T47D (cell line): ENCODE measurements around the gene ATM.
"Not testable (repeated sequence)": the region's sequence is repeated elsewhere in the genome, so short reads cannot be mapped to it uniquely, and the experiment has no call there.

ENCODE experiments used
- DNase-seq, 2 experiments: peaks; one replicate each; pipeline versions ENCODE4 v3.0.0 to v3.0.0-alpha.2; 2011 to 2012; ENCODE audit warnings: low read depth in 1 of 2, low spot score in 1 of 2
- JUND ChIP-seq: IDR thresholded peaks from 2 replicates; pipeline ENCODE4 v1.6.1; 2012; ENCODE audit warnings: low read depth
- in situ Hi-C: cut with HindIII; loops from 2 replicates; pipeline ENCODE4 v1.10.0; 2016; ENCODE audit warnings: low sequenced_read_pairs, low pct_unique_long_range_greater_than_20kb

Gene ATM

DNA sequence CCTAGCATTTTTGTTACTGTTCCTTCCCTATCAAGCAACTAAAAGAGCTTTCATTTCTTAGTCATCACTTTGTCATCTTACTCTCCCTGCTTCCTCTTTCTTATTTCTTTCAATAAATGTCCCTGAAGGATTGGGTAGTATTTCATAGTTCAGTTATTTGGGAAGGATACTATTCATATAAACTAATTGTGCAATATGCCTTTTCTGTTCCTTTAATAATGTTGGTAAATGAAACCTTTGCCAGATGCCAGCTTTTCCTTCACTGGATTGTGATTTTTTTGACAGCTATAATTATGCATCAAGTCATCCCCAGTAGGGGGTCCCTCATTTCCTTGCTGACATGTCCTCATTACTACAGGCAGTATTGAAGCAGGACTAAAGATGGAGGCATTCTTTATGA, 101.7 kb downstream of the ATM start:
- in situ Hi-C loops: no loop called here
- no peak for DNase-seq
- no peak for TF ChIP-seq JUND

DNA sequence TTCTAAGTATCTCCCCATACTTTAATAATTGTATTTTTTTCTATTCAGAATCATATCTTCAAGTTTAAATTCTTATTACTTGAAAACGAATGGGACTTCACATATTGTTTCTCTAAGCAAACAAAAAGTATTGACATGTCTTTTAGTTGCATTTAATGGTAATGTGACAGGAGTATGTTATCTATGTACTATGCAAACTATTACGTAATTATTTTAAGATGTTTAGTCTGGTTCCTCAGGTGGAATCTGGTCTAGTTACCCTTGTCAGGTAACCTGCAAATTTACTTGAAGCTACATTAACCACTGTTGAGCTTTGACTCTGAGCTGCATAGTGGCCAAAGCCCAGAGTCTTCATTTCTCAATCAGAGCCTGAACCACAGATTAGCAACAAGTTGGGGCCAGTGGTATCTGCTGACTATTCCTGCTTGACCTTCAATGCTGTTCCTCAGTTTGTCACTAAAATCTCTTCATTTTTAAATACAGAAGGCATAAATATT, 110.6 kb downstream of the ATM start:
- in situ Hi-C loops: no loop called here
- TF ChIP-seq JUND: no peak
- no peak for DNase-seq

DNA sequence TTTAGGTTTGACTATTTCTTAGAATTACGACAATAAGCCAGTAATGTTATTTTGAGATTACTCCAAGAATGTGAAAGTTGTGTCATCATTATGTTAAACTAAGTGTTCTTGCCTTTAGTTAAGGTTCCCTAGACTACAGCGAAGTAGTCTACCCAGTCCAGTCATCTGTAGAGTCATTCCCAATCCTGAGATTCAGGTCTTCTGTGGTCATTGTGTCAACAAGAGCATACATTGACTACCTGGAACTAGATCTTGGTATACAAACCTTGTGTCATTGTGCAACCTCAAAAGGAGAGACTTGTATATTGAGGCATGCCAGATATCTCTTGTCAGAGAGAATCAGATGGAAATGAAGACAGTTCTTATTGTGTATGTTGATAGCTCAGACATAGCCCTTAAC, 115.9 kb downstream of the ATM start:
- DNase-seq: peak in 1 of 2 experiments; percentile 55
- no peak for TF ChIP-seq JUND
- in situ Hi-C loops: no loop called here

DNA sequence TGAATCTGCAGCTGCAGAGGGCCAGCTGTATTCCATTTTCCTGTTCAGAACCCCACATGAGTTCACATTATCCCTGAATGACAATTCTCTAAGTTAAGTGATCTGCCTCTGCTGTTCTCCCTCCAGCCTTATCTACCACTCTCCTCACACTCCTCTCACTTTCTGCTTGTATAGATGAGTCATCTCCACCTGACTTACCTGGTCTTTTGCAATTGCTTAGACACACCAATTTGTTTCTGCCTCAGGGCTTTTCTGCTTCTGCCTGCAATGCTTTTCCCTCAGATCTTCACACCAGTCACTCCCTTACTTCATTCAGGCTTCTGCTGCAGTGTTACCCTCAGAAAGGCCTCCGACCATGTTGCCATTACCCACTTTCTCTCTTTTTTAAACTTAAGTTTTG, 118.1 kb downstream of the ATM start:
- in situ Hi-C loops: no loop called here
- peak; percentile 11 to 81 for DNase-seq
- TF ChIP-seq JUND: peak; percentile 66; the same call in 1 of the 2 replicates

DNA sequence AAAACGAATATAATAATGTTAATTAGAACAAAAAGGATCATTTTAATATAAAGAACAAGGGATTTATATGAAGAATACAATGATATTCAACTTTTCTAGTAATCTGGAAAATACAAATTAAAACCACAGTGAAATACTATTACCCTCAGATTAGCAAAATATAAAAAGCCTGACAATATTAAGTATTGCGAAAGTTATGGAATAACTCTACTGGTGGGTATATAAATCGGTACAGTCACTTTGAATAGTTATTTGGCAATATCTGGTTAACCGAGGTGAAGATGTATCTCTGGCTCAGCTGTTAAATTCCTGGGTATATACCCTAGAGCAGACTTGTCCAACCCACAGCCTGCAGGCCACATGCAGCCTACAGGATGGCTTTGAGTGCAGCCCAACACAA, 118.8 kb downstream of the ATM start:
- TF ChIP-seq JUND: no peak
- in situ Hi-C loops: no loop called here
- no peak for DNase-seq

DNA sequence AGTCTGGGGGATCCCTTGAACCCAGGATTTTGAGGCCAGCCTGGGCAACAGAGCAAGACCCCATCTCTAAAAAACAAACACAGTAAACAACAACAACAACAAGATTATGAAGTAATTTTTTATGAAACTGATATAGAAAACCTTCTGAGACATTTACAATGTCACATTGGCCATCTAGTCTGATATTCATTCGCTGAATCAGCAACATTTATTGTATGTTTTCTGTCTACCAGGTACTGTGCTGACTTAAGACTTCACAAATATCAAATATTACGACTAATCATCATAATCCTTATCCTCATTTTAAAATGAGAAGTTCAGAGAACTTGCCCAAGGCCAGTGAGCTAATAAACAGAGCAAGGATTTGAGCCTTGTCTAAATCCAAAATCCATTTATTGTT, 120.8 kb downstream of the ATM start:
- in situ Hi-C loops: no loop called here
- DNase-seq: no peak
- TF ChIP-seq JUND: no peak

DNA sequence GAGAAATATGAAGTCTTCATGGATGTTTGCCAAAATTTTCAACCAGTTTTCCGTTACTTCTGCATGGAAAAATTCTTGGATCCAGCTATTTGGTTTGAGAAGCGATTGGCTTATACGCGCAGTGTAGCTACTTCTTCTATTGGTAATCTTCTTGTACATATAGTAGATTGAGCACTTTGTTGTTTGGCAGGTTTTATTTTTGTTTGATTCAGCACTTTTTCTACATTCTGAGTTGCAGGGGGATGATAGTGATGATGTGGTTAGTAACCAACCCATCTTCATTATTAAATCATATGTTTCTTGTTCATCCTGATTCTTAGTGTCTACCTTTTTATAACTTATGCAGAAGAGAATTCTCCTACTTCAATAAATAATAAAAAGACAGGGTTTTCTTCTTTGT, 122.9 kb downstream of the ATM start:
- no peak for DNase-seq
- no peak for TF ChIP-seq JUND
- in situ Hi-C loops: no loop called here

DNA sequence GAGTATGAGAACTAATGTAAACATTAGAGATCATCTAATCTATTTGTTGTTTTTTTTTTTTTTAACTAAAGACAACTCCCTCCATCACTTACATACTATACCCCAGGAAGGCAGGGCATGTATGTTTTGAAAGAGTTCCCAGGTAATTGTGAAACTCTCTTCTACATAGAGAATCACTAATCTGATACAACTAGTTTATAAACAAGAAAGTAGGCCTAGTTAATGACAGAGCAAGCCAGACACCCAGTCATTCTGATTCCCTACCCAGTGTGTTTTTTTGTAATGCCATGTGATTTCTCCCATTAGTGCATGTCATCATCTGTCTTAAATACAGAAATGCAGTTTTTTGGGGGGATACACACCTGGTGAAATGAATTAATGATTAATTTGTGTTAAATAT, 123.6 kb downstream of the ATM start:
- no peak for DNase-seq
- TF ChIP-seq JUND: no peak
- in situ Hi-C loops: no loop called here

DNA sequence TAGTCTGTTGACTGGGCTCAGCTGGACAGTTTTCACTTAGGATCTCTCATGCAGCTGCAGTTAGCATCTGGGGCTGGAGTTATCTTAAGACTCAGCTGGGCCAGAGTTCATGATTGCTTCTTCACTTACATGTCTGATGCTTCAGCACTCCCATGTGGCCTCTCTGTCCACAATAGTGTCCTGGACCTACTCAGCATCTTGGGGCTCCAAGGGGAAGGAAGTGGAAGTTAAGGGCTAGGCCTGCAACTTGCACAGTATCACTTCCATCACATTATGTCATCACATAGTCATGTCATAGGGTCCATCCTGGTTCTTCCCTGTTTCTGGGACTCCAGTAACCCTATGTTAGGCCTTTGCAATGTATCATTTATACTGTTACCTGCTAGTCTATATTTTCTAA, 128.6 kb downstream of the ATM start:
- in situ Hi-C loops: no loop called here
- no peak for TF ChIP-seq JUND
- DNase-seq: no peak

DNA sequence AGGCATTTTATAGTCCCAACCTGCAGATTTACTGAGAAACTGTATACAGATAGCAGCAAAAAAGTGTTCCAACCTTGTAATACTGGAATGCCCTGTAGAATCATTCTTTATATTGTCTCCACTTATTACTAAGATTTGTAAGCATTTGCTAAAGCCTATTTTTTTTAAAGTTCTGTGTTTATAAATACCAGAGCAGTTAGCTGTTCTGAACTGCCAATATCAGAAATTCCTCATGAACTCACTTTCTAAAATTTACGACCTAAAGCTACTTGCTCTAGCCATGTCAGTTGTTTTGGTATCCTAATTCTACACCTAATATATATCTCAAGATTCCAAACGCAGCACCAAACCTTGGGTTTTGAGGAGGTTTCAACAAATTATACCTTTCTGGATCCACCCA, 141.3 kb downstream of the ATM start:
- TF ChIP-seq JUND: no peak

DNA sequence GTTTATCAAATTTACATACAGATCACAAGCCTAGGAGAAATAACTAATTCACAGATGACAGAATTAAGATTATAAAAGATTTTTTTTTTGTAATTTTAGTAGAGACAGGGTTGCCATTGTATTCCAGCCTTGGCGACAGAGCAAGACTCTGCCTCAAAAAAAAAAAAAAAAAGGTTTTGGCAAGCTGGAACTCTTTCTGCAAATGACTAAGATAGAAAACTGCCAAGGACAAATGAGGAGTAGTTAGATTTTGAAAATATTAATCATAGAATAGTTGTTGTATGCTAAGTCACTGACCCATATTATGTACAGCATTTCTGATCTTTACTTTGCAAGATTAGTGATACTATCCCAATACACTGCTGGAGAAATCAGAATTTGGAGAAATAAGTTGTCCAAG, 145.3 kb downstream of the ATM start:
- no peak for TF ChIP-seq JUND
- in situ Hi-C loops: no loop called here
- DNase-seq: no peak

More for the DNA sequence above, 141.3 kb downstream of the ATM start:
- in situ Hi-C loops: no loop called here
- DNase-seq: no peak

DNA sequence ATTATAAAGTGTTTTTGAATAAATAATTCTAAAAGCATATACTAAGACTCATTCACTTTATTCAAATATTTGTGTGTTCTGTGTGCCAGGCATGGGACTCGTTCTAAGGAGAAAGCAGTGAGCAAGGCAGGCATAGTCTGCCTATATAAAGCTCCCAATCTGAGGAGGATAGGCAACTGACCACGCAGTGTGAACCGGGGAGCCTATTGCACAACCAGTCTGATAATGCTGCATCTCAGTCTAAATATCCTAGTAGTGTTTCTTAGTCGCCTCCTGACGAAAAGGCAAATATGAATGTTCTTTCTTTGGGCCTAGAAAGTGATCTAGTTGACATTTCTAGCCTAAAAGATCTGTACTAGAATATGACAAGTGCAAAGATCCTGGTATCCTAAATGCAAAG, 146.2 kb downstream of the ATM start:
- TF ChIP-seq JUND: no peak
- in situ Hi-C loops: no loop called here

DNA sequence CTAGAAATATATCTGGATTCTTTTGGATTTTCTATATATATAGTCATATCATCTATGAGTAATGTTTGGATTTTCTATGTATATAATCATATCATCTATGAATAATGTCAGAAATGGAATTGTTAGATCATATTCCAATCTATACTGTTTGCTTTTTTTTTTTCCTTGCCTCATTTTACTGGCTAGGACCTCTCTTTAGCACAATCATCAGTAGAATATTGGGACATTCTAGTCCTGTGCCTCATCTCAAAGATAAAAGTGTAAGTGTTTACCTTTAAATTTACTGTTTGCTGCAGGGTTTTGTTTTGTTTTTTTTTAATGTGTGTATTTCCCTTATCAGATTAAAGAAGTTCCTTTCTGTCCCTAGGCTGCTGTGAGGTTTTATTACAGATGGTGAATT, 147.4 kb downstream of the ATM start:
- no peak for TF ChIP-seq JUND
- in situ Hi-C loops: no loop called here
- no peak for DNase-seq

More for the DNA sequence above, 146.2 kb downstream of the ATM start:
- no peak for DNase-seq

DNA sequence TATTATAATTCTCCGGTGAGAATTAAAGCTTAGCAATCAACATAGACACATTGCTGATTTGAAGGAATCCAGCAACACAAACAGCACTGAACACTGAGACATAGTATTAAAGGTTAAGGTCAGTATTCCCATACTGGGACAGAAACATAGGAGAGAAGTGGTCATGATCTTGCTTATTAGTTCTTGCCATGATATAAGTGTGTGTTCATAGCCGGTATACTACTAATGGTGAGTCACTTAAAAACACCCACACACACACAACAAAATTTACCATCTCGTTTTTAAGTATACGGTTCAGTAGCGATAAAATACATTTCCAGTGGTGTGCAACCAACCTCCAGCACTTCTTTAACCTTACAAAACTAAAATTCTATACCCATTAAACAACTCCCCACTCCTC, 148.1 kb downstream of the ATM start:
- in situ Hi-C loops: no loop called here
- TF ChIP-seq JUND: no peak
- DNase-seq: no peak

DNA sequence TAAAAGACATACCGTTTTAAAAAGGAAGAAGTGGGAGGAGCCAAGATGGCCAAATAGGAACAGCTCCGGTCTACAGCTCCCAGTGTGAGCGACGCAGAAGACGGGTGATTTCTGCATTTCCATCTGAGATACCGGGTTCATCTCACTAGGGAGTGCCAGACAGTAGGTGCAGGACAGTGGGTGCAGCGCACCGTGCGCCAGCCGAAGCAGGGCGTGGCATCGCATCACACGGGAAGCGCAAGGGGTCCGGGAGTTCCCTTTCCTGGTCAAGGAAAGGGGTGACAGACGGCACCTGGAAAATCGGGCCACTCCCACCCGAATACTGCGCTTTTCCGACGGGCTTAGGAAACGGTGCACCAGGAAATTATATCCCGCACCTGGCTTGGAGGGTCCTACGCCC, 150.6 kb downstream of the ATM start:
- in situ Hi-C loops, DNase-seq: not testable (repeated sequence)
